ENCODE data around the gene ADAMTS3.

The ADAMTS3 gene

GRCh38 chr4:72338060-72338459 is 231.0 kb downstream of the ADAMTS3 start:
- Histone ChIP-seq H3K4me2 (ENCODE audit: insufficient read depth, low read length, poor library complexity, severe bottlenecking) (no peak overlapping the region), H4K91ac (ENCODE audit: low read depth, low read length, poor library complexity) (no peak overlapping the region), H3K4me1 (ENCODE audit: control insufficient read depth in 2 of 2, insufficient read depth in 1 of 2, low read depth in 1 of 2, low read length in 2 of 2) (peaks cover 0 to 3% of the 10 kb centered on the region in 2 donors), H2BK12ac (ENCODE audit: low read length) (no peak overlapping the region), H3K79me1 (ENCODE audit: low read depth, low read length) (no peaks in the 10 kb centered on the region), H3K27ac (replicated peaks; ENCODE audit: low read length) (no peak overlapping the region), H3K18ac (ENCODE audit: low read length) (no peak overlapping the region), H2AK5ac (ENCODE audit: low read depth, low read length) (no peak overlapping the region), H2BK15ac (ENCODE audit: low read length) (no peak overlapping the region), H2AFZ (ENCODE audit: low read length) (no peak overlapping the region), H3K9ac (ENCODE audit: low read depth, low read length, poor library complexity) (no peak overlapping the region), H4K8ac (ENCODE audit: low read depth, low read length) (no peak overlapping the region), H2BK5ac (ENCODE audit: low read length) (no peak overlapping the region), H3K4ac (ENCODE audit: low read length) (no peak overlapping the region), H3K14ac (ENCODE audit: low read length) (no peak overlapping the region), H3K27me3 (ENCODE audit: control insufficient read depth in 3 of 3, insufficient read depth in 3 of 3, low read depth in 1 of 3, low read length in 3 of 3) (no peaks in the 10 kb centered on the region), H3K36me3 (replicated peaks in 1 of 2; ENCODE audit: control insufficient read depth in 2 of 2, insufficient read depth in 2 of 2, low read length in 2 of 2) (no peaks in the 10 kb centered on the region), H2BK120ac (ENCODE audit: low read depth, low read length) (no peak overlapping the region), H3K4me3 (ENCODE audit: low read length in 2 of 2) (no peak overlapping the region), H3K9me3 (replicated peaks in 1 of 2; ENCODE audit: control insufficient read depth in 2 of 2, insufficient read depth in 1 of 2, low read depth in 1 of 2, low read length in 2 of 2) (no peaks in the 10 kb centered on the region), H3K23ac (ENCODE audit: low read depth, low read length, poor library complexity) (no peak overlapping the region)
- WGBS, 2 donors (ENCODE audit: extremely low coverage in 2 of 2, insufficient read length in 2 of 2, insufficient replicate concordance in 1 of 2), result no CpG with 5 or more reads among the region's 1 CpG
- DNase-seq (ENCODE audit: low spot score), result no peak

- Histone ChIP-seq H3K18ac (ENCODE audit: low read length) (no peak overlapping the region), H3K4me3 (ENCODE audit: low read length in 2 of 2) (no peak overlapping the region), H4K8ac (ENCODE audit: low read depth, low read length) (no peak overlapping the region), H3K27ac (replicated peaks; ENCODE audit: low read length) (no peak overlapping the region), H3K4me2 (ENCODE audit: insufficient read depth, low read length, poor library complexity, severe bottlenecking) (no peak overlapping the region), H3K9ac (ENCODE audit: low read depth, low read length, poor library complexity) (no peak overlapping the region), H4K91ac (ENCODE audit: low read depth, low read length, poor library complexity) (no peak overlapping the region), H2BK5ac (ENCODE audit: low read length) (no peak overlapping the region), H3K23ac (ENCODE audit: low read depth, low read length, poor library complexity) (no peak overlapping the region), H2AFZ (ENCODE audit: low read length) (no peak overlapping the region), H3K4me1 (ENCODE audit: control insufficient read depth in 2 of 2, insufficient read depth in 1 of 2, low read depth in 1 of 2, low read length in 2 of 2) (peaks cover 0 to under 1% of the 10 kb centered on the region in 2 donors), H2BK15ac (ENCODE audit: low read length) (no peak overlapping the region), H3K4ac (ENCODE audit: low read length) (no peak overlapping the region), H3K9me3 (replicated peaks in 1 of 2; ENCODE audit: control insufficient read depth in 2 of 2, insufficient read depth in 1 of 2, low read depth in 1 of 2, low read length in 2 of 2) (no peaks in the 10 kb centered on the region), H3K27me3 (ENCODE audit: control insufficient read depth in 3 of 3, insufficient read depth in 3 of 3, low read depth in 1 of 3, low read length in 3 of 3) (no peaks in the 10 kb centered on the region), H3K36me3 (replicated peaks in 1 of 2; ENCODE audit: control insufficient read depth in 2 of 2, insufficient read depth in 2 of 2, low read length in 2 of 2) (no peaks in the 10 kb centered on the region), H3K14ac (ENCODE audit: low read length) (no peak overlapping the region), H2BK12ac (ENCODE audit: low read length) (no peak overlapping the region), H3K79me1 (ENCODE audit: low read depth, low read length) (no peaks in the 10 kb centered on the region), H2BK120ac (ENCODE audit: low read depth, low read length) (no peak overlapping the region), H2AK5ac (ENCODE audit: low read depth, low read length) (no peak overlapping the region)
- no CpG with 5 or more reads among the region's 1 CpG for WGBS, 2 donors (ENCODE audit: extremely low coverage in 2 of 2, insufficient read length in 2 of 2, insufficient replicate concordance in 1 of 2)
- no peak for DNase-seq (ENCODE audit: low spot score)
Observed at GRCh38 chr4:72330381-72330780, 238.6 kb downstream of the ADAMTS3 start.

- H3K14ac ChIP-seq (ENCODE audit: low read length), result no peak overlapping the region
- H4K91ac ChIP-seq (ENCODE audit: low read depth, low read length, poor library complexity), result no peak overlapping the region
- no peak overlapping the region for H2BK15ac ChIP-seq (ENCODE audit: low read length)
- H3K27ac ChIP-seq (replicated peaks; ENCODE audit: low read length), result no peak overlapping the region
- H3K23ac ChIP-seq (ENCODE audit: low read depth, low read length, poor library complexity), result no peak overlapping the region
- H3K4ac ChIP-seq (ENCODE audit: low read length), result no peak overlapping the region
- no peaks in the 10 kb centered on the region for H3K9me3 ChIP-seq (replicated peaks in 1 of 2; ENCODE audit: control insufficient read depth in 2 of 2, insufficient read depth in 1 of 2, low read depth in 1 of 2, low read length in 2 of 2)
- H3K27me3 ChIP-seq (ENCODE audit: control insufficient read depth in 3 of 3, insufficient read depth in 3 of 3, low read depth in 1 of 3, low read length in 3 of 3), result no peaks in the 10 kb centered on the region
- H2BK5ac ChIP-seq (ENCODE audit: low read length), result no peak overlapping the region
- WGBS, 2 donors (ENCODE audit: extremely low coverage in 2 of 2, insufficient read length in 2 of 2, insufficient replicate concordance in 1 of 2), result no CpG with 5 or more reads among the region's 2 CpGs
- no peak overlapping the region for H2AK5ac ChIP-seq (ENCODE audit: low read depth, low read length)
- no peak overlapping the region for H4K8ac ChIP-seq (ENCODE audit: low read depth, low read length)
- H3K18ac ChIP-seq (ENCODE audit: low read length), result no peak overlapping the region
- no peak overlapping the region for H2AFZ ChIP-seq (ENCODE audit: low read length)
- peaks cover 0 to 3% of the 10 kb centered on the region in 2 donors for H3K4me1 ChIP-seq (ENCODE audit: control insufficient read depth in 2 of 2, insufficient read depth in 1 of 2, low read depth in 1 of 2, low read length in 2 of 2)
- no peak overlapping the region for H3K4me2 ChIP-seq (ENCODE audit: insufficient read depth, low read length, poor library complexity, severe bottlenecking)
- no peak overlapping the region for H3K9ac ChIP-seq (ENCODE audit: low read depth, low read length, poor library complexity)
- H2BK12ac ChIP-seq (ENCODE audit: low read length), result no peak overlapping the region
- H3K36me3 ChIP-seq (replicated peaks in 1 of 2; ENCODE audit: control insufficient read depth in 2 of 2, insufficient read depth in 2 of 2, low read length in 2 of 2), result no peaks in the 10 kb centered on the region
- H3K4me3 ChIP-seq (ENCODE audit: low read length in 2 of 2), result no peak overlapping the region
- DNase-seq (ENCODE audit: low spot score), result no peak
- H2BK120ac ChIP-seq (ENCODE audit: low read depth, low read length), result no peak overlapping the region
- no peaks in the 10 kb centered on the region for H3K79me1 ChIP-seq (ENCODE audit: low read depth, low read length)
Observed at GRCh38 chr4:72326692-72327632, 242.1 kb downstream of the ADAMTS3 start.

GRCh38 chr4:72325215-72325614 is 243.8 kb downstream of the ADAMTS3 start:
- Histone ChIP-seq H3K4ac (ENCODE audit: low read length) (no peak overlapping the region), H4K91ac (ENCODE audit: low read depth, low read length, poor library complexity) (no peak overlapping the region), H3K23ac (ENCODE audit: low read depth, low read length, poor library complexity) (no peak overlapping the region), H2AFZ (ENCODE audit: low read length) (no peak overlapping the region), H2BK15ac (ENCODE audit: low read length) (no peak overlapping the region), H3K9ac (ENCODE audit: low read depth, low read length, poor library complexity) (no peak overlapping the region), H2BK12ac (ENCODE audit: low read length) (no peak overlapping the region), H3K27ac (replicated peaks; ENCODE audit: low read length) (no peak overlapping the region), H3K27me3 (ENCODE audit: control insufficient read depth in 3 of 3, insufficient read depth in 3 of 3, low read depth in 1 of 3, low read length in 3 of 3) (no peaks in the 10 kb centered on the region), H2BK120ac (ENCODE audit: low read depth, low read length) (no peak overlapping the region), H3K4me2 (ENCODE audit: insufficient read depth, low read length, poor library complexity, severe bottlenecking) (no peak overlapping the region), H4K8ac (ENCODE audit: low read depth, low read length) (no peak overlapping the region), H3K79me1 (ENCODE audit: low read depth, low read length) (no peaks in the 10 kb centered on the region), H3K14ac (ENCODE audit: low read length) (no peak overlapping the region), H3K4me3 (ENCODE audit: low read length in 2 of 2) (no peak overlapping the region), H3K9me3 (replicated peaks in 1 of 2; ENCODE audit: control insufficient read depth in 2 of 2, insufficient read depth in 1 of 2, low read depth in 1 of 2, low read length in 2 of 2) (no peaks in the 10 kb centered on the region), H2BK5ac (ENCODE audit: low read length) (no peak overlapping the region), H2AK5ac (ENCODE audit: low read depth, low read length) (no peak overlapping the region), H3K4me1 (ENCODE audit: control insufficient read depth in 2 of 2, insufficient read depth in 1 of 2, low read depth in 1 of 2, low read length in 2 of 2) (peaks cover 0 to 6% of the 10 kb centered on the region in 2 donors), H3K36me3 (replicated peaks in 1 of 2; ENCODE audit: control insufficient read depth in 2 of 2, insufficient read depth in 2 of 2, low read length in 2 of 2) (no peaks in the 10 kb centered on the region), H3K18ac (ENCODE audit: low read length) (no peak overlapping the region)
- no peak for DNase-seq (ENCODE audit: low spot score)
